HG02981 (cell line): ENCODE results near the gene SNRPD2.
"Not testable (repeated sequence)": the region's sequence is repeated elsewhere in the genome, so short reads cannot be mapped to it uniquely, and the experiment has no call there.

ENCODE experiments used
- ATAC-seq: cut with Tn5 transposase; IDR thresholded peaks from one replicate; pipeline ENCODE4 v1.9.1; 2021; ENCODE audit warnings: mild to moderate bottlenecking, moderate library complexity; ENCODE audit not compliant: unreplicated experiment

SNRPD2 gene

DNA sequence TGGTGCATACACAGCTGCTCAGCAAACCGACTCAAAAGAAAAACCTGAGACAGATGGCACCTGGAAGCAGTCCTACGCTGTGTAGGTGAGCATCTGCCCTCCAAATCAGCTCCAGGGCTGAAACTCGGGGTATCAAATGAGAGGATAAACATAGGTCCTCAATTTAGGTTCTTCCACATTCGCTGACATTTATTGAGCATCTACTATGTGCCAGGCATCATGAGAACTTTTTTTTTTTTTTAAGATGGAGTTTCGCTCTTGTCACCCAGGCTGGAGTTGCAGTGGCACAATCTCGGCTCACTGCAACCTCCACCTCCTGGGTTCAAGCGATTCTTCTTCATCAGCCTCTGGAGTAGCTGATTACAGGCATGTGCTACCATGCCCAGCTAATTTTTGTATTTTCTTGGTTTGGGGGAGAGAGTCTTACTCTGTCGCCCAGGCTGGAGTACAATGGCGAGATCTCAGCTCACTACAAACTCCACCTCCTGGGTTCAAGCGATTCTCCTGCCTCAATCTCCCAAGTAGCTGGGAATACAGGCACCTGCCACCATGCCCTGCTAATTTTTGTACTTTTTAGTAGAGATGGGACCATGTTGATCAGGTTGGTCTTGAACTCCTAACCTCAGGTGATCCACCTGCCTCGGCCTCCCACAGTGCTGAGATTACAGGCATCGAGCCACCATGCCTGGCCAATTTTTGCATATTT lies 14.1 kb upstream of the SNRPD2 start:
- ATAC-seq: no peak

DNA sequence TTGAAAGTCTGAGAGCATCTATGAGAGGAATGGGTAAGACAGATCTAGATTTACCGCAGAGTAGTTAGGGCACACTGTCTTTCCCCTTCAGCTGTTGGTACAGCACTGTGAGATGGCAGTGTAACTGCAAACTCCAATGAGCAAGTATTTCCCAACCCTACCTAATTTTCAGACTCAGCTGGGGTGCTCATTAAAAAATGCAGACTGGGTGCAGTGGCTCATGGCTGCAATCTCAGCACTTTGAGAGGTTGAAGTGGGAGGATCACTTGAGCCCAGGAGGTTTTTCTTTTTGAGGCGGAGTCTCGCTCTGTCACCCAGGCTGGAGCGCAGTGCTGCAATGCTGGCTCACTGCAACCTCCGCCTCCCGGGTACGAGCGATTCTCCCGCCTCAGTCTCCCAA lies 13.4 kb upstream of the SNRPD2 start:
- no peak for ATAC-seq

DNA sequence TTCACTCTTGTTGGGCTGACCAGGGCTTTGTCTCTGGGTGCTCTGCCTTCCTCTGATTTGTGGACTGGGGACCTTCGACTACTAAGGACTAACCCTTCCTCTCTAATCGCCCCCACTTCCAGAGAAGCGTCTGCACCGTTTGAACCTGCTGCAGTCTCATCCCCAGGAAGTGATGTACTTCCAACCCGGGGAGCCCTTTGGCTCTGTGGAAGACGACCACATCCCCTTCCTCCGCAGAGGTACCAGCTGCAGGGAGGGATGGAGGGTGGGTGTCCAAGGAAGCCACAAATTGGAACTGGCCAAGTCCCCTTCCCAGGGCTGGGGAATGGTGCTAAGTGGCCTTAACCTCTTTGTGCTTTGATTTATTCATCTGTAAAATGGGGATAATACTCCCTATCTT lies 9.9 kb upstream of the SNRPD2 start:
- ATAC-seq: no peak

DNA sequence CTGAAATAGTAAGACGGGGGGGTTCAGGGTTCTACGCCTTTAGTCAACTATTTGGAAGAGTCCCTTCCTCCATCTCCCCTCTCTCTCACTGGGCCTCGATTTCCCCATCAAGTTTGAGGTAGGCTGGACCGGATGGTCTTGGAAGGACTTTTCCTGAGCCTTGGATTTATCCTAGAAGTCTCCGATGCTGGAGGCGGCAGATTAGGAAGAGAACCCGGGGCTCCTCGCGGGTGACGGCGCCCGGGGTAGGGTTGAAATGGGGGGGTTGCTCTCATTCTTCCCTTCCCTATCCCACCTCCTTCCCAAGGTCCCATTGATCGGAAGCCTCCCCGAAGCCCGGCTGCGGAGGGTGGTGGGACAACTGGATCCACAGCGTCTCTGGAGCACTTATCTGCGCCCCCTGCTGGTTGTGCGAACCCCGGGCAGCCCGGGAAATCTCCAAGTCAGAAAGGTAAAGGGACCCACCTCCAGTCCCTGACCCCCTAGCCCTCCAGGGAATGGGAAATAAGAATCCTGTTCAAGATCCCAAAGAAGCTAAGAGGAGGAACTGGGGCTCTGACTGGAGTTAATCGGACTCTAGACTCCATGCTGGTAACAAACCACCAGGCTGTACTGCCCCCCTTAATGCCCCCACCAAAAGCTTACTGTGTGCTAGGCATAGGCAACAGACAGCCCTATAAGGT lies 1.5 kb upstream of the SNRPD2 start:
- ATAC-seq: no peak

DNA sequence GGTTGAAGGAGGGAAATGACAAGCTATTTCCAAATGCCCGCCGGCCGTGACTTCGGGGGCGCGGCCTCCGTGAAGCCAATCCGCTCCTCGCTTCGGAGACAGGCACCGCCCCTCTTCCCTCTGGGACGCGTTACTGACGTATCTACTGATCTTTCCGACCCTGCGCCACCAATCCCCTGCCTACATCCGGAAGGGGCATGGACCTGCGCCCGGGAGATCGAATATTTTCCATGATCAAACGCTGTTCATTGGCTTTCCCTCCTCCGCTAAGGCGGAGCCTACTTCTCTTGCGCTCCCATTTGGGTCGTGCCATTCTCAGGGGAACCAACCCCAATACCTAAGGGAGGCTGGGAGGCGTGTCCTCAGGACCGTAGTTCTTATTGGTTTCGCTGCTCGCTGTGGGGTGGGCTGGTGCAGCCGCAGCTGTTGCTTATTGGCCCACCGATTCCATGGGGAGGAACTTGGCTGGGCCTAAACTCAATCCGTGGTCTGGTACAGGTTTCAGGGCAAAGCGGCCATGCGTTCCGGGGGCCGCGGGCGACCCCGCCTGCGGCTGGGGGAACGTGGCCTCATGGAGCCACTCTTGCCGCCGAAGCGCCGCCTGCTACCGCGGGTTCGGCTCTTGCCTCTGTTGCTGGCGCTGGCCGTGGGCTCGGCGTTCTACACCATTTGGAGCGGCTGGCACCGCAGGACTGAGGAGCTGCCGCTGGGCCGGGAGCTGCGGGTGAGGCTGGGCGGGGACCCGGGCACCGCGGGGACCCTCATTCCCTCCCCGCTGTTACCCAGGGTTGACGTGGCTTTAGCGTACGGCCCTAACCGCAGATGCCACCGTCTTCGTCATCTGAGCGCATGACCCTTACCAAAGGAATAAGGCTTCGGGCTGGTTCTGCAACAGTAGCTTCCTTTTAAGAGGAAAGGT lies 693 bp upstream of the SNRPD2 start, which contains the start of gene QPCTL:
TSS of gene QPCTL (plus strand) at position 480 of the 919 bp plus-strand sequence. CDS start at position 518, 38 bp downstream.
- ATAC-seq: peak; percentile 89

DNA sequence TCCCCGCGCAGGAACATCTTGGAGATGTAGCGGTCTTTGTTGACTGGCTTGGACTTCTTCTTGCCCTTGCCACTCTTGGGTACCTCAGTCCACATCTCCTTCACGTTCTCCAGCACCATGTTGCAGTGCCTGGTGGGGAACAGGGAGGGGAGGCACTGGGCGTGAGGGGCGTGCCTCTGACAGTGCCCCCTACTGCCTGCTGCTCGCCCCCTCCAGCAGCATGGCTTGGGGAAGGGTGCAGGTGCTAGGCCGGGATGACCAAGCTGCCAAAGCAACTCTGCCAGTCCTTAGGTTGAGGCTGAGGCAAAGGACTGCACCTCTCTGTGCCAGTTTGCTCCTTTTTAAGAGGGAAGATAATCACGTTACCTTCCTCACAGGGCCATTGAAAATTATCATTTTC lies 4.2 kb downstream of the SNRPD2 start:
- no peak for ATAC-seq

DNA sequence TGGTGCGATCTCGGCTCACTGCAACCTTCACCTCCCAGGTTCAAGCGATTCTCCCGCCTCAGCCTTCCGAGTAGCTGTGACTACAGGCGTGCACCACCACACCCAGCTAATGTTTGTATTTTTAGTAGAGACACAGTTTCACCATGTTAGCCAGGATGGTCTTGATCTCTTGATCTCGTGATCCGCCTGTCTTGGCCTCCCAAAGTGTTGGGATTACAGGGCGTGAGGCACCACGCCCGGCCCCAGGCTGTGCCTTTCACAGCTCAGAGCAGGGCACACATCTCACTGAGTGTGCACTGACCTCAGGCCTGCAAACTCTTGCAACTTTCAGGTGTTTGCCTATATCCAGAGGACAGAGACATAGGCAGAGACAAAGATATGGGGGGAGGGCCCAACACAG lies 6.7 kb downstream of the SNRPD2 start:
- not testable (repeated sequence) for ATAC-seq

DNA sequence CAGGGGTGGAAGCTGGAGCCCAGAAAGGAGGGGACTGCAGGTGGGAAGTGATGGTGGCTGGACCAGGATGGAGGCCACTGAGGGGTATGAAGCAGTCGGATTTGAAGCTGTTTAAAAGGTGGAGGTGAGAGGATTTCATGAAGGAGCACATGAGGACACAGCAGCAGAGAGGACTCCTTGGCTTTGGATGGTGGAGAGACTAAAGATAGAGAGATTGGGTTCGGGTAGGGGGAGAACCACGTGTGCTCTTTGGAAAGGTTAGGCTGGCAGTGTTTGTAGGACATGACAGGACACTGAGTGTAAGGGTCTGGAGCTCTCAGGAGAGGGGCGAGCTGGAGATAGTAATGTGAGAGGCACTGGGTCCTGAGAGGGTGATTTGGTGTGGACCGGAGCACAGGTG lies 8.8 kb downstream of the SNRPD2 start:
- ATAC-seq: no peak

DNA sequence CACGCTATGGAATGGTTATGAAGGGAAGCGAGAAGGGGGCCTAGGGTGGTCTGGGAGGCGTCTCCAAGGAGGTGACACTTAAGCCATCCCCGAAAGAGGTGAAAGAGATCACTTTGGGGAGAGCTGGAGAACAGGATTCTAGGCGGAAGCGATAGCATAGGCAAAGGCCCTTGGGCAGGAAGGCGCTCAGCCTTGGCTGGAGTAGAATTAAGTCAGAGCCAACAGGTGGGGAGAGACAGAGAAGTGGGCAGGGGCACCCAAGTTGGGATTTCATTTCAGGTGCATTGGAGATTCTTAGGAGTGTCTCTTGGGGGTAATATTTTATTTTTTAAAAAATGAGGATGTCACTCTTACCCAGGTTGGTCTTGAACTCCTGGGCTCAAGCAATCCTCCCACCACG lies 9.6 kb downstream of the SNRPD2 start:
- no peak for ATAC-seq

DNA sequence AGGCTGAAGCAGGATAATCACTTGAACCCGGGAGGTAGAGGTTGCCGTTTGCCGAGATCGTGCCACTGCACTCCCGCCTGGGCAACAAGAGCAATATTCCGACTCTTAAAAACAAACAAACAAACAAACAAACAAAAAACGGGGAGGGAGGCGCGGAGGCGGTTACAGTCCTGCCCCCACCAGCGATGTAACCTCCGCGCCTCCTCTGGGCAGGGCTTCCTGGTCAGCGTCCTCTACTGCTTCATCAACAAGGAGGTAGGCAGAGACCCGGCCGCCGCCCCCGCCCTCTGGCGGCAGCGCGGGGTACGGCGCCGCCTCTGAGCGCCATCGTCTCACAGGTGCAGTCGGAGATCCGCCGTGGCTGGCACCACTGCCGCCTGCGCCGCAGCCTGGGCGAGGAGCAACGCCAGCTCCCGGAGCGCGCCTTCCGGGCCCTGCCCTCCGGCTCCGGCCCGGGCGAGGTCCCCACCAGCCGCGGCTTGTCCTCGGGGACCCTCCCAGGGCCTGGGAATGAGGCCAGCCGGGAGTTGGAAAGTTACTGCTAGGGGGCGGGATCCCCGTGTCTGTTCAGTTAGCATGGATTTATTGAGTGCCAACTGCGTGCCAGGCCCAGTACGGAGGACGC lies 10.2 kb downstream of the SNRPD2 start:
- ATAC-seq: peak; percentile 68

DNA sequence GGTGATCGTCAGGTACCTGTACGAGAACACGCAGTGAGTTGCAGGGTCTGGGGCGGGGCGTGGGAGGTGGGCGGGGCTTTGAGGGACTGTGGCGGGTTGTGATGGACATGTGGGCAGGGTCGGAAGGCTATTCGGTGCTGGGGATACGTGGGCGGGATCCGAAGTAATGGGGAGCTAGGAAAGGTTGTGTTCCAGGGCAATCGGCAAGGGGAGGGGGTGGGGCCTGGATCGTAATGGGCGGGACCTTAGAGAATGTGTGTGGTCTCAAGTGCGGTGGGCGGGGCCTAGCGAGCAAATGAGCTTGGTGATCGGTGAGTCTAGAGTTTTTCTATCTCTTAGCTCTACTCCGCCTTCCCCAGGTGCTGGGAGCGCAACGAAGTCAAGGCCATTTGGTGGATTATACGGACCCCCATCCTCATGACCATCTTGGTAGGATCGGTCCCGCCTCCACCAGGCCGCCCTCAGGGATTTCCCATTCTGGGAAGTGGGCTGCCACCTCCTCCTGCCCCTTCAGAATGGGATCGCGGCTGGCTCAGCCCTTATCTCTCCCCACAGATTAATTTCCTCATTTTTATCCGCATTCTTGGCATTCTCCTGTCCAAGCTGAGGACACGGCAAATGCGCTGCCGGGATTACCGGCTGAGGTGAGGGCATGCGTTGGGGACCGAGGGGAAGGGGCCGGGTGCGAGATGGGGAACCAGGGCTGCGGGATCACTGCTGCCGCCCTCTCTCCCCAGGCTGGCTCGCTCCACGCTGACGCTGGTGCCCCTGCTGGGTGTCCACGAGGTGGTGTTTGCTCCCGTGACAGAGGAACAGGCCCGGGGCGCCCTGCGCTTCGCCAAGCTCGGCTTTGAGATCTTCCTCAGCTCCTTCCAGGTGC lies 14.2 kb downstream of the SNRPD2 start:
- ATAC-seq: peak; percentile 49

DNA sequence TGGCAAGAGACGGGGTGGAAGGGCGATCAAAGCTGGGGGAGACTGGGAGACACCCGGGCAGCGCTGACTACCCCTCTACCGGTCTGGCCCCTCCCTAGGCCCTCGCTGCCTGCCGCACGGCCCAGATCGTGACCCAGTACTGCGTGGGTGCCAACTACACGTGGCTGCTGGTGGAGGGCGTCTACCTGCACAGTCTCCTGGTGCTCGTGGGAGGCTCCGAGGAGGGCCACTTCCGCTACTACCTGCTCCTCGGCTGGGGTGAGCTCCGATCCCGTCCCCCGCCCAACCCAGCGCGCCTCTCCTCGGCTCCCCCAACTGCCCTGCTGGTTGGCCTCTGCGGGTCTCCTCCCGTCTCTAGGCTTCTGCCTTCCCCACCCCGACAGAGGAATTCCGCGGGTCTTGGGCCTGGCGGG lies 14.9 kb downstream of the SNRPD2 start:
- peak; percentile 10 for ATAC-seq

DNA sequence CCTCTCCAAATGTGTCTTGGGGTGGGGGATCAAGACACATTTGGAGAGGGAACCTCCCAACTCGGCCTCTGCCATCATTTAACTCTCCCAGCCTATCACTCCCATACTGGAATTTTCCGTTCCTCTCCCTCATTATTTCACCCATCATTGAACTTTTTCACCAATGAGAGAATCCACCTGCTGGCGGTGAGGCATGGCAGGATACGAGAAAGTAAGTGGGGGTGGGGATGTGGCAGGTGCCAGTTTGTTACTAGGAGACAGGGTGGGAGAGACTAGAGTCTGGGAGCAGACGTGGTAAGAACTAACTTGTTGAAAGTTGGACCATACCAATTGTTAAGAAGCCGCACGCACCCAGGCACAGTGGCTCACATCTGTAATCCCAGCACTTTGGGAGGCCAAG lies 16.8 kb downstream of the SNRPD2 start:
- no peak for ATAC-seq

DNA sequence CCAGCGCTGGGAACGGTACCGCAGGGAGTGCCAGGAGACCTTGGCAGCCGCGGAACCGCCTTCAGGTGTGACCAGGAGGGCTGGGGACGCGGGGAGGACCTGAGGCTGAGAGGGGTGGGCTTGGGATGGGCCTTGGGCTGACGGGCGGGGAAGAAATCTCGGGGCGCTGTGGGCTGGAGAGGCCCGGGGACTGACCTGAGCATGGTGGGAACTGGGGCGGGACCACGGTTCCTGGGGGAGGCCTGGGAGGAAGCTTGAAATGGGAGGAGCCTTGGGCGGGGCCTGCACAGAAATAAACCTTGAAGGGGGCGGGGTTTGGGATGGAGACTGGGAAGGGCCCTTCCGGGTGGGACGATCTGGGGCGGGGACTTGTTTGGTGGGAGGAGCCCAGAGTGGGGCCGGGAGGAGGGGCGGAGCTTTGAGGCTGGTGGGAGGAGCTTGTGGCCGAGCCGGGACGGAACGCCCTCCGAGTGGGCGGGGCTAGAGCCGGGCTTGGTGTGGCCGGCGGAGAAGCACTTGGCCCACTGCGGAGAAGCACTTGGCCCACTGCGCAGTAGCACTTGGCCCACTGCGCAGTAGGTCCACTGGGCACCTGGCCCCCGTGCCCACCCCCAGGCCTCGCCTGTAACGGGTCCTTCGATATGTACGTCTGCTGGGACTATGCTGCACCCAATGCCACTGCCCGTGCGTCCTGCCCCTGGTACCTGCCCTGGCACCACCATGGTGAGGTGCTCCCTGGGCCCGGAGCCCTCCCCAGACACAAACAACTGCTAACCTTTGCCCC lies 20.9 kb downstream of the SNRPD2 start:
- ATAC-seq: peak; percentile 61

DNA sequence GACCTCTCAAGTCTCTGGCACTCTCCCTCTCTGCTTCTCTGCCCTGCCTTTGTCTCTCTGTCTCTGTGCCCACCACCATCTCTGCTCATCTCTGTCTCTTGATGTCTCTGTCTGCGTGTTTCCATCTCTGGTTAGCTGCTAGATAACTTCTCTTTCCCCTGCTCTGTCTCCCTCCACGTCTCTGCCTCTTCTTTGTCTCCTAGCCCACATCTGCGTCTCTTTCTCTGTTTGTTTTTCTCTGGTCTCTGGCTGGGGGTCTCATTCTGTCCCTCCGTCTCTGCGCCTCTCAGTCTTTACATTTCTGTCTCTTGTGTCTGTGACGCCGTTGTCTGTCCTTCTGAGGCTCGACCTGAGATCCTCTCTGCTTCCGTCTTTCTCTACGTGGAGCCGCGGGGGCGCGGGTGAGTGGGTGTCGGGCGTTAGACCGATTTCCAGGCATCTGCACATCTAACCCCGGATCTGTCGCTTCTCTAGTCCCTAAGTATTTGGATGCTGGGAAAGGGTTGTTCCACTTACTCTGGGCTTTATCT lies 23.3 kb downstream of the SNRPD2 start:
- no peak for ATAC-seq

DNA sequence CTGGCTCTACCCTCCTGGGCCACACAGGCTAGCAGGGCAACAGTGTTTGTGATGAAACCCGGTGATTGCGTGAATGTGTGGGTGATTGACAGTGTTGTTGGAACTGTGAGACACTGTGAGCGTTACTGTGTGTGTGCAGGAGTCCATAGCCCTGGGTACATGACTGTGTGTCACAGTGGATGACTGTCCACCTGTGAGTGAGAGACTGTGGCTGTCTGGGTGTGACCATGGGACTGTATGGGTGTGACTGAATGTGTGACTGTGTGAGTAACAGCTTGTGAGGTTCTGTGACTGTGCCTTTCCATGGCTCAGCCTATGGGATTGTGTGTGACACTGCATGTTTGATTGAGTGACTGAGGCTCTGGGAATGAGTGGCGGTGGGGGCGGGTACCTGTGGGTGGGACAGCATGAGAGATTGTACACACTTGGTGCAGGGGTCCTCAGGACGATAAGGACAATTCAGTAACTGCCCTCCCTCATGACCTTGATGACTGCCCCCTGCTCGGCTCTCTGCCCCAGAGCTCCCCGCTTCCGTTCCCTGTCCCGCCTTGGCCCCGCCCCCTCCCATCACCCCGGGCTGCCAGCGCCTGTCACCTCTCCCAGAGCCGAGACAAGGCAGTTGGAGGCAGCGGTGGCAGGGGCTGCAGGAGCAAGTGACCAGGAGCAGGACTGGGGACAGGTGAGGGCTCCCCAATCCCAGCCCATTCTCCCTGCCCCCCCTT lies 24.0 kb downstream of the SNRPD2 start, which contains the start of gene GIPR:
TSS of gene GIPR (plus strand) at position 602 of the 722 bp plus-strand sequence. CDS start 1,300 bp downstream, outside the sequence.
- ATAC-seq: no peak

DNA sequence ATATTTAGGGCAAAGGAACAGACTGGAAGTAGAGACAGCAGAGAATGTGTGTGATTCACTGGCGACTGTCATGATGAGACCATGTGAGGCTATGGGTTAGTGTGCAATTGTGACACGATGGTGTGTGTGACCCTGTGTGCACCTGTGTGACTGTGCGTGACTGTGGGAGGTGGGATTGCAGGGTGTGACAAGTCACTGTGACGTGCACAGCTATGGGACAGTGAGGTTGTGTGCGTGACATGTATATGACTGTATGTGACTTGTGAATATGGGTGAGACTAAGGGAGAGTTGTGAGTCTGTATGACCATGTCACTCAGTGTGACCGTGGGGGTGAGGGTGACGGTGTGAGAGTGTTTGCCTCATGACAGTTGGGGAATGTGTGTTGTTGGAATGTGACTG lies 27.2 kb downstream of the SNRPD2 start:
- ATAC-seq: no peak

DNA sequence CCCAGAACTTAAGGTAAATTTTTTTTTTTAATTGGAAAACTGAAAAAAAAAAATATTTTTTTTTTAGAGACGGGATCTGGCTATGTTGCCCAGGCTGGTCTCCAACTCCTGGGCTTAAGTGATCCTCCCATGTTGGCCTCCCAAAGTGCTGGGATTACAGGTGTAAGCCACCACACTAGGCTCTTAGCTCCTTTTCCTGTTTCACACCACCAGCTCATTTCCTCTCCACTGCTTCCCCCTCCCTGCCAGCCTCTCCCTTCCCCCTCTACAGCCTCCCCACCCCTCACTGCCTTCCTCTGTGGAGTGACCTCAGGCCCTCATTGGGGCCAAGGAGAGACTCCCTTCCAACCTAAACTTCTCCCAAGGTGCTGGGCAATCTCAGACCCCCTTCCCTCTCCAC lies 28.0 kb downstream of the SNRPD2 start:
- ATAC-seq: no peak
